ENCODE results near the gene PARN. TPM values are rescaled to one million over a fixed set of nuclear protein-coding genes. Genes with fewer than 3 reads are reported as not detected.

The PARN gene
- total RNA-seq (10 to 100 TPM; 29.0 to 31.6 TPM), total RNA-seq (61.2 to 64.8 reads per million in 2 donors)

GRCh38 chr16:14629919-14630619 is at the start of gene PARN:
Gene PARN (minus strand): TSS chr16:14630260. CDS start chr16:14630125, 135 bp downstream.
- no peaks in the 10 kb centered on the region for H3K9me3 ChIP-seq (ENCODE audit: control insufficient read depth, low read length, poor library complexity, severe bottlenecking)
- Mint-ChIP-seq H3K36me3 (ENCODE audit: low read depth) (peaks cover 3% of the 10 kb centered on the region), H3K27ac (peak within 1 kb of the TSS; percentile 85), H3K4me1 (peaks cover 41% of the 10 kb centered on the region), H3K4me3 (peak within 1 kb of the TSS; percentile 82), H3K27me3 (no peaks in the 10 kb centered on the region)
- DNase-seq (peak; percentile 97 to 98 (median 98)), ATAC-seq (peak; percentile 71)

DNA sequence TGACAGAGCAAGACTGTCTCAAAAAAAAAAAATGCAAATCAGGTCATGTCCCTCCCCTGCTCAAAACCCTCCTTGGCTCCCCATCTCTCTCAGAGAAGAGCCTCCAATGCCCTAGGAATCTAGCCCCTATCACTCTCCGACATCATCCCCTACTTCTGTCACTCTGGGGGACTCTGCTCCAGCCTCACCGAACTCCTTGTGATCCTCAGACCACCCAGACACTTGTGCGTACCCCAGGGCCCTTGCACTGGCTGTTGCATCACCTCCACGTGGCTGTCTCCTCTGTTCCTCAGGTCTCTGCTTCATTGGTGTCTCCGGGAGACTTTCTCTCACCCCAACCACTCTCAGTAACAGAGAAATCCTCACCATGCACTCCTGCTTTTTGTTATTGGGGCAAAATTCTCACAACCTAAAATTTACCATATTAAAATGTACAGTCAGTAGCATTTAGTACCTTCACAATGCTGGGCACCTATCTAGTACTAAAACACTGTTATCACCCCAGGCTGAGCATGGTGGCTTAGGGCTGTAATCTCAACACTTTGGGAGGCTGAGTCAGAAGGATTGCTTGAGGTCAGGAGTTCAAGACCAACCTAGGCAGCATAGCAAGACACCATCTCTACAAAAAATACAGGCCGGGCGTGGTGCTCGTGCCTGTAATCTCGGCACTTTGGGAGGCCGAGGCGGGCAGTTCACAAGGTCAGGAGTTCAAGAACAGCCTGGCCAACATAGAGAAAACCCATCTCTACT is 48.9 kb upstream of the PARN start:
- H3K9me3 ChIP-seq (ENCODE audit: control insufficient read depth, low read length, poor library complexity, severe bottlenecking), result no peaks in the 10 kb centered on the region
- peaks cover 6% of the 10 kb centered on the region for H3K27me3 Mint-ChIP-seq
- H3K27ac Mint-ChIP-seq, result no peak overlapping the region
- no peak overlapping the region for H3K4me3 Mint-ChIP-seq
- ATAC-seq (no peak), DNase-seq (no peak)
- no peaks in the 10 kb centered on the region for H3K4me1 Mint-ChIP-seq
- peaks cover 3% of the 10 kb centered on the region for H3K36me3 Mint-ChIP-seq (ENCODE audit: low read depth)

DNA sequence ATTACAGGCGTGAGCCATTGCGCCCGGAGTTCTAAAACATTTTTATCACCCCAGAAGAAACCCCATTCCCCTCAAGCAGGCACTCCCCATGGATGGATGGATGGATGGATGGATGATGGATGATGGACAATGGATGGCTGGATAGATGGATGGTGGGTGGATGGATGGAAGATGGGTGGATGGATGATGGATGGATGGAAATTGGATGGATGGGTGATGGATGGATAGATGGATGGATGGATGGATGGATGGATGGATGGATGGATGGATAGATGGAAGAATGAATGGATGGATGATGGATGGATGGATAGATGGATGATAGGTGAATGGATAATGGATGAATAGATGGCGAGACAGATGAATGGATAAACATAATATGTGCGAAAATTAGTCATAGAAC is 47.6 kb upstream of the PARN start:
- Mint-ChIP-seq H3K36me3 (ENCODE audit: low read depth) (peaks cover 3% of the 10 kb centered on the region), H3K4me1 (peaks cover under 1% of the 10 kb centered on the region), H3K4me3 (no peak overlapping the region), H3K27ac (no peak overlapping the region), H3K27me3 (peaks cover 6% of the 10 kb centered on the region)
- no peaks in the 10 kb centered on the region for H3K9me3 ChIP-seq (ENCODE audit: control insufficient read depth, low read length, poor library complexity, severe bottlenecking)
- ATAC-seq (no peak), DNase-seq (no peak)

GRCh38 chr16:14676633-14677032 is 46.6 kb upstream of the PARN start:
- DNase-seq, result no peak
- Mint-ChIP-seq H3K4me1 (peaks cover 3% of the 10 kb centered on the region), H3K36me3 (ENCODE audit: low read depth) (peaks cover 3% of the 10 kb centered on the region), H3K4me3 (no peak overlapping the region), H3K27ac (no peak overlapping the region), H3K27me3 (peaks cover 6% of the 10 kb centered on the region)
- H3K9me3 ChIP-seq (ENCODE audit: control insufficient read depth, low read length, poor library complexity, severe bottlenecking), result no peaks in the 10 kb centered on the region
- ATAC-seq, result no peak

DNA sequence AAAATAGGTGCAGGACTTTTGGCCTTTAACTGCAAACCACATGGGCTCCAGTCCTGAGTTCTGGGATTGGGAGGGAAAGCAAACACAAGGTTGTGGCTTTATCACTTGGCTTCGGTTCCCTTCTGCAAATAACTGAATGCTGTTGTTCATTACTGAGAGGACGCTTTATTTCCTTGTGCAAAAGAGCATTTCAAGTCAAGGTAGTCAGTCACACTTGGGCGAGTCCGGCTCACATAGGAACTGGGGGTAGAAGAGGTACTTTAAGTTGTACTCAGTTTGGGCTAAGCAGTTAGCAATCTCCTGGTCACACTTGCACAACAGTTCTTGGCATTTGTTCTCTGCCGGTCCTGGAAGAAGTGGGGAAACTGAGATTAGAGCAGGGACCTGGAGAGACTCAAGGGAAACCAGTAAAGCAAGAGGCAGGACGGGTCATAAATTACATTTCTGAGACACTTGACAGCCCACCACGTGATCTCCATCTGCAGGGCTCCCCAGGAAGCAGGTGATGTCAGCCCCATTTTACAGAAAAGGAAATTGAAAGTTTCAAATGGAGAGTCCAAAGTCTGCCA is 42.4 kb upstream of the PARN start:
- no peaks in the 10 kb centered on the region for H3K36me3 Mint-ChIP-seq (ENCODE audit: low read depth)
- H3K4me1 Mint-ChIP-seq, result peaks cover 3% of the 10 kb centered on the region
- H3K4me3 Mint-ChIP-seq, result peak overlapping the region; percentile 3
- ATAC-seq (no peak), DNase-seq (no peak)
- no peaks in the 10 kb centered on the region for H3K27me3 Mint-ChIP-seq
- no peaks in the 10 kb centered on the region for H3K9me3 ChIP-seq (ENCODE audit: control insufficient read depth, low read length, poor library complexity, severe bottlenecking)
- H3K27ac Mint-ChIP-seq, result no peak overlapping the region

DNA sequence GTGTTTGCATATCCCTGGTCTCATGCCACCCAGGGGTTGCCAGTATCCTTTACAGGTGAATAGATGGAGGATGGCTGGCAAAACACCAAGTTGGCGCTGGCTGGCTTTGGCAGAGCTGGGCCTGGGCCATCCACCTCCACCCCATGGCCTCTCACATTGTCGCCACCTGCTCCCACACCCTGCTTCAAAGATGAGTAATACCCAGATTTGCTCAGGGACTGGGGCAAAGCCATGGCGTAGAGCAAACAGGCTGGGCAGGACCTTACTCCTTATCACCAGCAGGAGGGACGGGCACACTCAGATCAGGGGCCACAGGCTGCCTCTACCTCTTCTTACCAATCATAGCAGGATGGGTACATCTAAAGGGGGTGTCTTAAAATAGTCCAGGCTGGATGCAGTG is 39.7 kb upstream of the PARN start:
- no peak for DNase-seq
- Mint-ChIP-seq H3K27me3 (no peaks in the 10 kb centered on the region), H3K36me3 (ENCODE audit: low read depth) (no peaks in the 10 kb centered on the region), H3K4me3 (no peak overlapping the region), H3K27ac (no peak overlapping the region), H3K4me1 (peaks cover 3% of the 10 kb centered on the region)
- H3K9me3 ChIP-seq (ENCODE audit: control insufficient read depth, low read length, poor library complexity, severe bottlenecking), result no peaks in the 10 kb centered on the region
- no peak for ATAC-seq

DNA sequence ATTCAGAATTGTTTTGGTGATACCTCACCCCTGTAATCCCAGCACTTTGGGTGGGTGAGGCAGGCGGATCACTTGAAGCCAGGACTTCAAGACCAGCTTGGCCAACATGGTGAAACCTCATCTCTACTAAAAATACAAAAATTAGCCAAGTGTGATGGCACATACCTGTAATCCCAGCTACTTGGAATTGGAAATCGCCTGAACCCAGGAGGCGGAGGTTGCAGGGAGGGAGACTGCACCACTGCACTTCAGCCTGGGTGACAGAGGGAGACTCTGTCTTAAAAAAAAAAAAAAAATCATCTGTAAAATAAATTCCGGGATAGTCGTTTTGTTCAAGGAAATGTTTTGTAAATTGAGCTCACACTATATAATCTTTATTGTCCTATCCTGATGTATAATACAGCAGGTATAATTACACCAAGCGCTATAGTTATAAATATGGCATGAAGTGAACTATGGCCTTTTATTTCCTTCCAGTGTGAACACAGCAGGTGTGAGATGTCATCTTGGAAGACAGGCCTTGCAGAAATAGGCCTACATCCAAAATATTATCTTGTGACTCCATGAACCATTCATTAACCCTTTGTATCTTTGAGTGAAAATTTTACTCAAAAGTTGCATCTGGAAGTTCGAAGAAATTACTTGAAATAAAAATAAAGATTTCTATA is 38.6 kb upstream of the PARN start:
- Mint-ChIP-seq H3K4me1 (peaks cover 3% of the 10 kb centered on the region), H3K27ac (no peak overlapping the region), H3K27me3 (no peaks in the 10 kb centered on the region), H3K36me3 (ENCODE audit: low read depth) (no peaks in the 10 kb centered on the region), H3K4me3 (no peak overlapping the region)
- H3K9me3 ChIP-seq (ENCODE audit: control insufficient read depth, low read length, poor library complexity, severe bottlenecking), result no peaks in the 10 kb centered on the region
- DNase-seq (no peak), ATAC-seq (no peak)

GRCh38 chr16:14667347-14668266 is 37.5 kb upstream of the PARN start:
- H3K9me3 ChIP-seq (ENCODE audit: control insufficient read depth, low read length, poor library complexity, severe bottlenecking), result no peaks in the 10 kb centered on the region
- Mint-ChIP-seq H3K4me1 (peaks cover 3% of the 10 kb centered on the region), H3K36me3 (ENCODE audit: low read depth) (peaks cover under 1% of the 10 kb centered on the region), H3K27ac (no peak overlapping the region), H3K4me3 (no peak overlapping the region), H3K27me3 (no peaks in the 10 kb centered on the region)
- ATAC-seq (no peak), DNase-seq (no peak)

DNA sequence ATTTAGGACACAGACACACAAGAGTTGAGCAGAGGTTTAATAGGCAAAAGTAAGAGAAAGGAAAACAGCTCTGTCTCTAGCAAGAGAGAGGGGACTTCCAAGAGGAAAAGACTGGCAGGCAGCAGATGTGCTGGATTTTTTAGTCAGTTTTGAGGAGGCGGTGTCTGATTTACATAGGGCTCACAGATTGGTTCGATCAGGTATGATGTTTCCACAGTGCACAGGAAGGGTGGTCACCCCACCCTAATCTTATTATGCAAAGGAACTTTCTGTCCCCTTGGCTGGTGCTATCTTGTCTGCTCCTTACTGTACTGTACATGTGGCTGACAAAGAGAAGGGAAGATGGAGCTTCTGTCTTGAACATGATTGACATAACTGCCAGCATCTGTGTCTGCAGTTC is 28.0 kb upstream of the PARN start:
- H3K4me3 Mint-ChIP-seq, result no peak overlapping the region
- DNase-seq (no peak), ATAC-seq (no peak)
- peaks cover 2% of the 10 kb centered on the region for H3K4me1 Mint-ChIP-seq
- peaks cover 8% of the 10 kb centered on the region for H3K36me3 Mint-ChIP-seq (ENCODE audit: low read depth)
- H3K27ac Mint-ChIP-seq, result no peak overlapping the region
- H3K9me3 ChIP-seq (ENCODE audit: control insufficient read depth, low read length, poor library complexity, severe bottlenecking), result no peaks in the 10 kb centered on the region
- no peaks in the 10 kb centered on the region for H3K27me3 Mint-ChIP-seq

DNA sequence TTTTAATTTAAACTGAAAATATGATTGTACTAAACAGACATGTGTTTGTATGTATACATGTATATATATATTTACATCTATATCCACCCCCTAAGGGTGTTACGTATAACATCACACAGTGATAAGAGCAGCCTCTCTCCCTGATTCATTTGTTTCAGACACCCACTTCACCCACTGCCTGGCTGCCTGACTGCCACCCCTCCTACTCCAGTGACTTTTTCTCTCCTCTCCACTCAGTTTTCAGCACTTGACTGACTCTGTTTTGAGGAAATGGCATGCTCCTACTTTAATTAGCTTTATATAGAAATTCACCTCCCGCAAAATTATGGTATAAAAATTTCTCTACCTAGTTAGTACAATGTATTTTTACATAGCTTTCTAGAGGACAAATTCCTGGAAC is 22.7 kb upstream of the PARN start:
- ATAC-seq (no peak), DNase-seq (no peak)
- no peaks in the 10 kb centered on the region for H3K27me3 Mint-ChIP-seq
- peaks cover 9% of the 10 kb centered on the region for H3K4me1 Mint-ChIP-seq
- H3K27ac Mint-ChIP-seq, result peak overlapping the region; percentile 69
- no peaks in the 10 kb centered on the region for H3K9me3 ChIP-seq (ENCODE audit: control insufficient read depth, low read length, poor library complexity, severe bottlenecking)
- H3K4me3 Mint-ChIP-seq, result no peak overlapping the region
- H3K36me3 Mint-ChIP-seq (ENCODE audit: low read depth), result peaks cover 4% of the 10 kb centered on the region

DNA sequence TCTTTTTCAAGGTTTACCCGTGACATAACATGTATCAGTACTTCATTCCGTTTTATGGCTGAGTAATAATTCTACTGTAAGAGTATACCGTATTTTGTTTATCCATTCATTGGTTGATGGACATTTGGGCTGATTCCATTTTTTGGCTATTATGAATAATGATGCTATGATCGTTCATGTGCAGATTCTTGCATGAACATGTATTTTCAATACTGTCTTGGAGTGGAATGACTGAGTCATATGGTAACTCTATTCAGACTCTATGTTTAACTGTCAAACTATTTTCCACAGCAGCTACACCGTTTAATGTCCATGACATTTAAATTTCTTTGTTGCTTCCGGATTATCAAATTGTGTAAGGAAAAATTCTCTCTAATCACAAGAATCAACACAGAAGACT is 20.6 kb upstream of the PARN start:
- DNase-seq (no peak), ATAC-seq (no peak)
- Mint-ChIP-seq H3K4me1 (peaks cover 6% of the 10 kb centered on the region), H3K36me3 (ENCODE audit: low read depth) (peaks cover 4% of the 10 kb centered on the region), H3K27ac (peak overlapping the region; percentile 54), H3K4me3 (no peak overlapping the region), H3K27me3 (no peaks in the 10 kb centered on the region)
- H3K9me3 ChIP-seq (ENCODE audit: control insufficient read depth, low read length, poor library complexity, severe bottlenecking), result no peaks in the 10 kb centered on the region

DNA sequence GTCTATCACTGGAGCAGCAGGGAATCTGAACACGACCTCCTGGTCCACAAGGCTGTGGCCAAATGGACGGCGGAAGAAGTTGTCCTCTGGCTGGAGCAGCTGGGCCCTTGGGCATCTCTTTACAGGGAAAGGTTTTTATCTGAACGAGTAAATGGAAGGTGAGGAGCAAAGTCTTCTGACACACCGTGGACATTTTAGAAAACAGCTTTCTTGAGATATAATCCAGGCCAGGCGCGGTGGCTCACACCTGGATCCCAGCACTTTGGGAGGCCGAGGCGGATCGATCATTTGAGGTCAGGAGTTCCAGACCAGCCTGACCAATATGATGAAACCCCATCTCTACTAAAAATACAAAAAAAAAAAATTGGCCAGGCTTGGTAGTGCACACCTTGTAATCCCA is 19.8 kb upstream of the PARN start:
- DNase-seq (no peak), ATAC-seq (no peak)
- no peaks in the 10 kb centered on the region for H3K9me3 ChIP-seq (ENCODE audit: control insufficient read depth, low read length, poor library complexity, severe bottlenecking)
- Mint-ChIP-seq H3K4me3 (no peak overlapping the region), H3K27ac (peak overlapping the region; percentile 14), H3K4me1 (peaks cover 9% of the 10 kb centered on the region), H3K27me3 (no peaks in the 10 kb centered on the region), H3K36me3 (ENCODE audit: low read depth) (peaks cover 4% of the 10 kb centered on the region)

All from T-helper 17 cell (primary cell).